KOPT-K1 (cell line): ENCODE data around the gene PIP4K2A.

Experiments
- H3K27ac ChIP-seq: fragments of 200-600 bp; sonication (generic); 2 replicates; pipeline ENCODE4 v1.5.1; 2016; ENCODE audit warnings: antibody characterized with exemption, mild to moderate bottlenecking, low read depth, low read length; ENCODE audit not compliant: poor library complexity, severe bottlenecking
- H3K36me3 ChIP-seq: fragments of 200-600 bp; sonication (generic); 2 replicates; pipeline ENCODE4 v1.5.1; 2017; ENCODE audit warnings: antibody characterized with exemption, mild to moderate bottlenecking, low read length, moderate library complexity; ENCODE audit not compliant: insufficient read depth
- H3K9me3 ChIP-seq: fragments of 200-600 bp; sonication (generic); 2 replicates; pipeline ENCODE4 v1.5.1; 2017; ENCODE audit warnings: antibody characterized with exemption, low read length, mild to moderate bottlenecking; ENCODE audit not compliant: insufficient read depth, poor library complexity, severe bottlenecking

Gene PIP4K2A

GRCh38 chr10:22621726-22622125 is 92.7 kb downstream of the PIP4K2A start:
- Histone ChIP-seq H3K9me3 (no peaks in the 10 kb centered on the region), H3K36me3 (no peaks in the 10 kb centered on the region), H3K27ac (no peak overlapping the region)

- Histone ChIP-seq H3K27ac (no peak overlapping the region), H3K36me3 (no peaks in the 10 kb centered on the region), H3K9me3 (no peaks in the 10 kb centered on the region)
Observed at GRCh38 chr10:22620929-22621328, 93.4 kb downstream of the PIP4K2A start.

GRCh38 chr10:22620140-22620857 is 94.1 kb downstream of the PIP4K2A start:
- no peaks in the 10 kb centered on the region for H3K36me3 ChIP-seq
- H3K27ac ChIP-seq, result no peak overlapping the region
- H3K9me3 ChIP-seq, result no peaks in the 10 kb centered on the region

- no peaks in the 10 kb centered on the region for H3K9me3 ChIP-seq
- no peak overlapping the region for H3K27ac ChIP-seq
- H3K36me3 ChIP-seq, result no peaks in the 10 kb centered on the region
Observed at GRCh38 chr10:22619101-22619500, 95.3 kb downstream of the PIP4K2A start.

GRCh38 chr10:22618078-22618785 is 96.1 kb downstream of the PIP4K2A start:
- Histone ChIP-seq H3K9me3 (no peaks in the 10 kb centered on the region), H3K27ac (no peak overlapping the region)

GRCh38 chr10:22617516-22617915 is 96.9 kb downstream of the PIP4K2A start:
- no peaks in the 10 kb centered on the region for H3K36me3 ChIP-seq
- H3K9me3 ChIP-seq, result no peaks in the 10 kb centered on the region
- no peak overlapping the region for H3K27ac ChIP-seq

More at GRCh38 chr10:22618078-22618785, 96.1 kb downstream of the PIP4K2A start:
- H3K36me3 ChIP-seq, result no peaks in the 10 kb centered on the region

- Histone ChIP-seq H3K9me3 (no peaks in the 10 kb centered on the region), H3K36me3 (no peaks in the 10 kb centered on the region), H3K27ac (no peak overlapping the region)
Observed at GRCh38 chr10:22617051-22617450, 97.3 kb downstream of the PIP4K2A start.

GRCh38 chr10:22615819-22616499 is 98.4 kb downstream of the PIP4K2A start:
- no peaks in the 10 kb centered on the region for H3K9me3 ChIP-seq
- H3K36me3 ChIP-seq, result no peaks in the 10 kb centered on the region; the same call in 1 of the 2 replicates
- peak overlapping the region; percentile 56 for H3K27ac ChIP-seq

- no peaks in the 10 kb centered on the region for H3K9me3 ChIP-seq
- peak overlapping the region; percentile 56 for H3K27ac ChIP-seq
- H3K36me3 ChIP-seq, result no peaks in the 10 kb centered on the region; the same call in 1 of the 2 replicates
Observed at GRCh38 chr10:22615101-22615500, 99.3 kb downstream of the PIP4K2A start.

GRCh38 chr10:22613011-22613410 is 101.4 kb downstream of the PIP4K2A start:
- no peaks in the 10 kb centered on the region for H3K9me3 ChIP-seq
- peak overlapping the region; percentile 73 for H3K27ac ChIP-seq
- H3K36me3 ChIP-seq, result peaks cover 19% of the 10 kb centered on the region

GRCh38 chr10:22612318-22612717 is 102.1 kb downstream of the PIP4K2A start:
- peak overlapping the region; percentile 73 for H3K27ac ChIP-seq
- H3K9me3 ChIP-seq, result no peaks in the 10 kb centered on the region
- peaks cover 24% of the 10 kb centered on the region for H3K36me3 ChIP-seq

- Histone ChIP-seq H3K36me3 (peaks cover 30% of the 10 kb centered on the region), H3K9me3 (no peaks in the 10 kb centered on the region)
Observed at GRCh38 chr10:22611425-22612115, 102.8 kb downstream of the PIP4K2A start.

GRCh38 chr10:22610610-22611009 is 103.8 kb downstream of the PIP4K2A start:
- Histone ChIP-seq H3K36me3 (peaks cover 33% of the 10 kb centered on the region), H3K27ac (no peak overlapping the region), H3K9me3 (no peaks in the 10 kb centered on the region)

More at GRCh38 chr10:22611425-22612115, 102.8 kb downstream of the PIP4K2A start:
- peak overlapping the region; percentile 73 for H3K27ac ChIP-seq

- no peak overlapping the region for H3K27ac ChIP-seq
- H3K36me3 ChIP-seq, result peaks cover 33% of the 10 kb centered on the region
- H3K9me3 ChIP-seq, result no peaks in the 10 kb centered on the region
Observed at GRCh38 chr10:22609719-22610465, 104.5 kb downstream of the PIP4K2A start.
